Activated T-cell treated with anti-CD3 and anti-CD28 coated beads for 24 hours (primary cell): ENCODE results near the gene C11orf98.
A peak's percentile ranks its signal among the peaks of the same experiment; 100 is the strongest.
"Not testable (repeated sequence)": the region's sequence is repeated elsewhere in the genome, so short reads cannot be mapped to it uniquely, and the experiment has no call there.

Experiments used
- DNase-seq: peaks from one replicate; pipeline ENCODE4 v3.0.0-alpha.2; 2020; ENCODE audit warnings: low read depth

The C11orf98 gene

GRCh38 chr11:62650283-62650682, 14.7 kb downstream of the C11orf98 start:
- not testable (repeated sequence) for DNase-seq

DNA sequence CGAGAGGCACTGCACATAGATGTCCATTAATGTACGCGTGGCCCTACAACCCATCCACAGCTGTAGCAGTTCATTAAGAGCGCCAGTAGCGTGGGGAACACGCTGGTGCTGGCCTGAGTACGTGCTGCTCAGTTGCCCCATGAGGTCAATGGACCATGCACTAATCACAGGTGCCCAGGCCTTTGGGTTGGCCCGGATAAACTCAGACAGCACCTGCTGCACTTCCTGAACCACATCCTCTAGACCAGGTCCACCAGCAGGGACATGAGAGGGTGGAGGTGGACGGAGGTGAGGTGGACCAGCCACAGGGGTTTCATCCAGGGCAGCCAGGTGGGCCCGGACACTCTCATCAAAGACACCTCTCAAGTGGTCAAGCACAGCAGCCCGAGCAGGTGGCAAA, 15.5 kb downstream of the C11orf98 start:
- DNase-seq = no peak

DNA sequence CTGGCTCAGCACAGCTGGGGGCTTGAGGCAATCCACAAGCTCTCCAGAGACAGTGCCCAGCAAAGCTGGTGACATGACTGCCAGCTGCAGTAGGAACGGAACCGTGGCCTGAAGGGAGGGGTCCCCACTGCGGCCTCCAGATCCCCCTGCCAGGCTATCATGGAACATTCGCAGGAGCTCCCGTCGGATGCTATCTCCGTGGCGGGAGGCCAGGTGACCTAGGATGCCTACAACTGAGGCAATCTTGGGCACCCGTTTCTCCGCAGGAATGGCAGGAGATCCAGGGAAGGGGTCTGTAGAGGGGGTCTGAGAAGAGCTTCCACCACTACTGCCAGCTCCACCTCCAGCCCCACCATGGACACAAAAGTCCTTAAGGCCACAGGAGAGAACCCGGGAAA, 16.0 kb downstream of the C11orf98 start:
- DNase-seq = no peak

DNA sequence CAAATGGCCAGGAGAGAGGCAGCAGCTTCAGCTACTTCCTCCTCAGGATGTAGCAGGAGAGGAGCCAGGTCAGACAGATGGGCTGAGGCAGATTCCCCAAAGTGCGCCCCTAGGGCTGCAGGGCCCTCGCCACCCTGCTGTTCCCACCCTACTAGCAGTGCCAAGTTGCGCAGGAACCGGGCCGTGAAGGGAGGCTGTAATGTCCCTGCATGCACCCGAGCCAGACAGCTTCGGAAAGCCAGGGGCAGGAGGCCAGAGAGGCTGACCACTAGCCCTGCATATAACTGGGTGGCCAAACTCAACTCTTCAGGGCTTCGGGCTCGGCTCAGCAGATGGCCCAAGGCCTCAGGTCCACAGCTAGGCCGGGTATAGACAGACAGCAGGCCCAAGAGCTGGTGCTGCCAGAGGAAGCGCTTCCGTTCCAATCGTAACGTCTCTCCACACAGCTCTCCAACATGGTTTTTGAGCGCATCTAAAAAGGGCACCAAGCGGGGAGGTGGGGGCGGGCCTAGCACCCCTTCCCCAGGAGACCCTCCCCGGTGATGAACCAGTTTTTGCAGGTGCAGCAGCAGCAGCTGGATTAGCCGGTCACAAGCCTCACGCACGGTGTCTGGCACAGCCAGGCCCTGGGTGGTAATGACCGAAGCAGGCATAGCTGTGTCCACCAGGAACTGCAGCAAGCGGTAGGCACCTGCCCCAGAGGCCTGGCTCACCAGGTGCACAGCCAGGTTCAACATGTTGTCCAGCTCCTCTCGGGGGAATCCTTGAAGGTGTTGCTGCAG, 16.6 kb downstream of the C11orf98 start:
- no peak for DNase-seq

- no peak for DNase-seq
These were observed 17.4 kb downstream of the C11orf98 start for GRCh38 chr11:62647609-62648005.

DNA sequence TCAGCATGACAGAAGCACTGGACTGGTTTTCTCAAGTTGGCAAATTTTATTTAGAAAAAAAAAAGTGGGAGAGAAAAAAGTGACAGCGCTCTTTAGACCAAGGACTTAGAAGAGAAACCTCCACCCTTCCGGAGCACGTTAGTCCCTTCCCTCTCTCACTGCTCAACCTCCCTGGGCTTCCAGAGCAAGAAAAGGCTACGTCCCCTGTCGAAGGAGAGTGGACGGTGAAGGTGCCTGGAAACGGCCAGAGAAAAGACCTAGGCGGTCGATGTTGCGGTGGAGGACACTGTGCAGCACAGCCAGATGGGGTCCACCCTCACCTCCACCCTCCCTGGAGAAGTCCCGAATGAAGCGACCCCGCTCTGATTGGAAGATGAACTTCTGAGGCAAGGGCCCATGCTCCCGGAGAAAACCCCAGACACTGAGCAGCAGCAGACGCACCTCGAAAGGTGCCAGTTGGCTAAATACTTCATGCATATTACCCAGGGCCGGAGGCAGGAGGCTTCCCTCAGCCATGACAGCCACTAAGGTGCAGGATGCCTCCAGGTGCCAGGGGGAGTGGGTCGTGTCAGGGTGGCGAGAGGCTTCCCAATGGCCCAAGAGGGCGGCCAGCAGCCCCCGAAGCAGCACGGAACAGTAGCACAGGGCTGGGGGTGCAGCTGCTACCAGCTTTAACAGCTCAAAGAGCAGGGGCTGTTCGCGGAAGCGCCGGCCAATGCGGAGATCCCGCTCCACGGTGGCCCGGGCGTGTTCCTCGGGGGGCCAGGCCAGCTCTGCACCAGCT, 18.0 kb downstream of the C11orf98 start:
- DNase-seq = no peak

- peak; percentile 99 for DNase-seq
These were observed 18.8 kb downstream of the C11orf98 start, which contains the start of gene GANAB for GRCh38 chr11:62645946-62646824. Gene GANAB, minus strand, starts transcription at chr11:62646613. Its CDS starts 14 bp downstream, at chr11:62646599.

DNA sequence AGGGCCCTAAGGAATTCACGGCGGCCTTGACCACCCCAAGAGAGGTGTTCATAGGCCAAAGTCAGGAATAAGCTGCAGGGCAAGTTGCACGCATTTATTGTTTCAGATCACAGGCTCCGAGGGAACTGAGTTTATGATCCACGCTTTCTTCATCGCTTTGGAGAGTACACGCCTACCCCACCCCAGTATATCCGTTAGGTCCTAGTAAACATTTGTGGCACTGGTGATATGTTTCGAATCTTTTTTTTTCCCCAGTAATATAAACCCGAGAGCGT, 19.4 kb downstream of the C11orf98 start:
- DNase-seq = no peak

- no peak for DNase-seq
These were observed 20.8 kb downstream of the C11orf98 start for GRCh38 chr11:62644220-62644619.

GRCh38 chr11:62632492-62632891, 32.5 kb downstream of the C11orf98 start:
- no peak for DNase-seq

DNA sequence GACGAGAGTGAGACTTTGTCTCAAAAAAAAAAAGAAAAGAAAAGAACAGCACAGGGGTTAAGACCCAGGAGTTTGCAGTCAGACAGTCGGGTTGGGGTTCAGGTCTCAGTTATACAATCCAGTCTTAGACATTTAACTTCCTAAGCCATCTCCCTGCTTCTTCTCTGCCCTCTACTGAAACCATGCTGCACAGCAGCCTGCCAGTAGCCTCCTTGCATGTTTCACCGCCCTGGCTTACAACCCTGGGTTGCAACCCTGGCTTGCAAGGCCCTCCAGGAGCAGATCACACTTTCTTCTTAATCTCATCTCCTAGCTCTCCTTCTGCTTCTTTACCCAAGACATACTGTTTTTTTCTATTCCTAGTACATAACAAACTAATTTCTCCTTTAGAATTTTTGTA, 37.3 kb downstream of the C11orf98 start:
- no peak for DNase-seq

GRCh38 chr11:62622476-62623089, 42.4 kb downstream of the C11orf98 start:
- no peak for DNase-seq

- peak; percentile 96 for DNase-seq
These were observed 43.2 kb downstream of the C11orf98 start, which contains the start of gene B3GAT3 for GRCh38 chr11:62621567-62622470. Gene B3GAT3, minus strand, starts transcription at chr11:62621986. Its CDS starts 39 bp downstream, at chr11:62621947.

DNA sequence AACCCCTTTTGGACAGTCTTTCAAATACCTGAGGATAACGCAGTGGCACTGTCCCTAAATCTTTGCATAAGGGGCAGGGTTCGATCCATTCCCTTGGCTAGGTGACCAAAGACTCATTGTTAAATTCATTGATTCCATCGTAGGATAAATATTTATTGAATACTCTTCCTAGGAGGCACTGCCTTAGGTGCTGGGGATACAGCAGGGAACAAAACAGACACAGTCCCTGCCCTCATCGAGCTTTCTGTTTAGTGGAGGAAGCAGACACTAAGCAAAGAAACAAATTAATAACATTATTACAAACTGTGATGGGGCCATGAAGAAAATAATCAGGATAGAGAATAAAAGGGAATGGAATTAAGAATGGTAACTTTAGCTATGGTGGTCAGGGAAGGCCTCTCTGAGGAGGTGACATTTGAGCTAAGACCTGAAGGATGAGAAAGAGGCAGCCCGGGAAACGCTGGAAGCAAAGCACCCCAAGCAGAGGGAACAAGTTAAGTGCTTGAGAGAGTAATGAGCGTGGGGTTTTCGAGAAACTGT, 43.9 kb downstream of the C11orf98 start:
- no peak for DNase-seq

- DNase-seq = not testable (repeated sequence)
These were observed 48.1 kb downstream of the C11orf98 start for GRCh38 chr11:62616957-62617356.

- no peak for DNase-seq
These were observed 49.5 kb downstream of the C11orf98 start for GRCh38 chr11:62615521-62615920.

DNA sequence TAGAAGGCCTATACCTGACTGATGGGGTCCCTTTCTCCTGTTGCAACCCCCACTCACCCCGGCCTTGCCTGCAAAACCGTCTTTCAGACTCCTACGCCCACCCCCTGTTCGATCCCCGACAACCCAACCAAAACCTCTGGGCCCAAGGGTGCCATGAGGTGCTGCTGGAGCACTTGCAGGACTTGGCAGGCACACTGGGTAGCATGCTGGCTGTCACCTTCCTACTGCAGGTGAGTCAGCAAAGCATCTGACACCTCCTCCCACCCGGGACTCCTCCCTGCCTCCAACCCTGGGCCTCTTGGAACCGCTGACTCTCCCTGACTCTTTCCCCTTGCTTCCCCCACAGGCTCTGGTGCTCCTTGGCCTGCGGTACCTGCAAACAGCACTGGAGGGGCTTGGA, 50.7 kb downstream of the C11orf98 start:
- peak; percentile 55 for DNase-seq

- no peak for DNase-seq
These were observed 51.7 kb downstream of the C11orf98 start for GRCh38 chr11:62613291-62613778.
